Prostate gland (tissue), 2 donors: ENCODE data around the gene DPP10.

Experiments
- CTCF ChIP-seq, 4 experiments: fragments of 200-600 bp in 2 of 4; fragments of 450-650 bp in 2 of 4; sonication (generic) in 2 of 4; IDR thresholded peaks; 1 replicate in 3 of 4; 2 replicates in 1 of 4; pipeline ENCODE4 v1.5.1; 2016 to 2019; ENCODE audit warnings: antibody characterized with exemption in 4 of 4, mild to moderate bottlenecking in 2 of 4, moderate library complexity in 2 of 4
- POLR2A ChIP-seq: fragments of 450-650 bp; IDR thresholded peaks from one replicate; pipeline ENCODE4 v1.6.1; 2016; ENCODE audit warnings: antibody characterized with exemption, mild to moderate bottlenecking
- POLR2AphosphoS5 ChIP-seq: sonication (generic); formaldehyde crosslinking; IDR thresholded peaks from one replicate; pipeline ENCODE4 v1.6.1; 2017; ENCODE audit warnings: antibody characterized with exemption

GRCh38 chr2:114468343-114468742, 25.9 kb downstream of the DPP10 start:
- TF ChIP-seq CTCF (IDR thresholded peaks at IDR 0.05) (no peak), POLR2A (no peak), POLR2AphosphoS5 (no peak)
